Transverse colon (tissue), 4 donors: Measurements from ENCODE around the gene PBX2. TPM values are rescaled to one million over a fixed set of nuclear protein-coding genes. Genes with fewer than 3 reads are reported as not detected.
A peak's percentile ranks its signal among the peaks of the same experiment; 100 is the strongest.

Experiments
- DNase-seq: peaks from one replicate; pipeline ENCODE4 v3.0.0-alpha.2; 2019
- H3K27ac ChIP-seq, 4 donors: fragments of 200-600 bp; sonication (generic); 2 replicates each; pipeline ENCODE4 v1.5.1; 2016 to 2018; ENCODE audit warnings: inconsistent platforms in 4 of 4
- H3K27me3 ChIP-seq: fragments of 200-600 bp; sonication (generic); 2 replicates; pipeline ENCODE4 v1.5.1; 2017; ENCODE audit warnings: inconsistent platforms
- H3K36me3 ChIP-seq, 4 donors: fragments of 200-600 bp; sonication (generic); 2 replicates each; pipeline ENCODE4 v1.5.1; 2017 to 2019; ENCODE audit warnings: inconsistent platforms in 4 of 4
- H3K4me1 ChIP-seq, 4 donors: fragments of 200-600 bp; sonication (generic); 2 replicates each; pipeline ENCODE4 v1.5.1; 2017 to 2020; ENCODE audit warnings: inconsistent platforms in 4 of 4
- H3K4me3 ChIP-seq, 4 donors: fragments of 200-600 bp; sonication (generic); 1 replicate in 1 of 4; 2 replicates in 3 of 4; pipeline versions ENCODE4 v1.5.1 to v1.6.1; 2017 to 2019; ENCODE audit warnings: inconsistent platforms in 4 of 4
- H3K9me3 ChIP-seq, 2 donors: fragments of 200-600 bp; sonication (generic); 2 replicates each; pipeline ENCODE4 v1.5.1; 2017 to 2019; ENCODE audit warnings: inconsistent platforms in 2 of 2
- EP300 ChIP-seq: sonication (generic); formaldehyde crosslinking; IDR thresholded peaks from one replicate; pipeline ENCODE4 v1.6.1; 2017; ENCODE audit warnings: antibody characterized with exemption, low read depth
- POLR2A ChIP-seq: fragments of 450-650 bp; IDR thresholded peaks from one replicate; pipeline ENCODE4 v1.6.1; 2016; ENCODE audit warnings: antibody characterized with exemption, mild to moderate bottlenecking, moderate library complexity
- POLR2AphosphoS5 ChIP-seq, 3 donors: sonication (generic); formaldehyde crosslinking; IDR thresholded peaks; one replicate each; pipeline ENCODE4 v1.6.1; 2016; ENCODE audit warnings: antibody characterized with exemption in 3 of 3
- WGBS, 2 donors: methylation state at CpG; one replicate each; pipeline ENCODE4 v1.1.5; 2018; ENCODE audit warnings: low coverage in 1 of 2; 5-methylcytosine and 5-hydroxymethylcytosine counted together
- in situ Hi-C, 4 donors: fragments of 200-750 bp; cut with MboI; loops; one replicate each; pipeline versions ENCODE4 v1.15.0 to v1.15.1; 2017; ENCODE audit warnings: low sequenced_read_pairs in 3 of 4, low pct_ligation_motif_present in 1 of 4, low pct_unique_long_range_greater_than_20kb in 1 of 4
- intact Hi-C: fragments of 100-400 bp; cut with DNase I; formaldehyde crosslinking; loops from one replicate; pipeline ENCODE4 v1.15.1; 2023; ENCODE audit warnings: low total_unique reads
- total RNA-seq, 4 donors: library from RNA; depleted of rRNA; stranded (reverse); fragments of >200 nt; gene quantifications; one replicate each; pipeline ENCODE4 v1.1.0, GENCODE V29; 2016
- TF ChIP-seq, protein P1 (sequence below), 5 experiments: fragments of 200-600 bp in 3 of 5; fragments of 450-650 bp in 2 of 5; sonication (generic) in 3 of 5; IDR thresholded peaks; 1 replicate in 2 of 5; 2 replicates in 3 of 5; pipeline ENCODE4 v1.5.1; 2016 to 2017; ENCODE audit warnings: antibody characterized with exemption in 5 of 5, inconsistent platforms in 3 of 5, mild to moderate bottlenecking in 2 of 5, moderate library complexity in 1 of 5

Gene PBX2
- total RNA-seq, 4 donors from 2014 or later = 34.4 to 87.5 (median 41.3) TPM

DNA sequence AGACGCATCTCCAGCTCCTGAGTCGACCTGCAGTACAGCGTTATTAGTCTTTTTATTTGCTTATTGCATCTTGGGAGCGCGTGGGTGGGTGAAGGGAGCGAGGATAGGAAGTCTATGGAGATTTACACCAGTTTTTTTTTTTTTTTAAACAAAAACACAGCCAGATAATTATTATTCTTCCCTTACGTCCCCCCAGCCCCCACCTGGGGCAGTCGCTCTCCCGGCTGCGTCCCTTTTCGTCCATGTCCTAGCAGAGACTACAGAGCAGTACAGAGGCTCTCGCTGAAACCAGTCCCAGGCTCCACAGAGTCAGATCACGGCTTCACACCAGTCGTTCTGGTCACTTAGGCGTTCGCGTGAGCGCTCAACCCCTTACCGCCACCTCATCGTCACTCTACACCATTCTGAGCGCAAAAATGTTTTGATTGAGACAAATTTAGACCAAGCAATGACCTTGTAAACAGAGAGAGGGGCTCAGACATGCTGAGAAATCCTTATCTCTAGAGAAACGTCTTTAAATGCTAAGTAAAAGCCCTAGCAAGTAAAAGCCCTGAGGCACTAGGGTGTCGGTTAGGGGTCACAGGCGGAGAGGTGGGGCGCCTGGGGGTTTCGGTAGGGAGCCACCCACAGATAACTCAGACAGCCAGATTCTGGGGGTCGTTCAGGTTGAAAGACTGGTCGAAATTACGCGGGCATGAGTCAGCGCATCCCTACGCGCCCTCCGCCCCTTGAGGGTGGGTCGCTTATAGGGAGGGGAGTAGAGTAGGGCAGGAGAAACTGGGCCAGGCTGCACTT, 37.0 kb downstream of the PBX2 start:
- Histone ChIP-seq H3K9me3 (no peaks in the 10 kb centered on the region), H3K36me3 (no peaks in the 10 kb centered on the region), H3K27ac (peak overlapping the region; percentile 85 to 97 (median 90)), H3K4me1 (peaks cover 15 to 38% (median 36%) of the 10 kb centered on the region in 4 donors), H3K27me3 (peaks cover 10% of the 10 kb centered on the region), H3K4me3 (peak overlapping the region; percentile 48 to 85 (median 70))
- intact Hi-C loops (loop anchor here (1.0 to 5.0 kb wide), 3 partner anchors 23 to 501 kb away; partner anchors contain the start of genes BAG6, FKBPL and PBX2), in situ Hi-C loops (no loop called here)
- DNase-seq = no peak
- TF ChIP-seq POLR2A (no peak), EP300 (no peak), POLR2AphosphoS5 (IDR thresholded peaks at IDR 0.05) (no peak)
- TF ChIP-seq, protein P1, sequence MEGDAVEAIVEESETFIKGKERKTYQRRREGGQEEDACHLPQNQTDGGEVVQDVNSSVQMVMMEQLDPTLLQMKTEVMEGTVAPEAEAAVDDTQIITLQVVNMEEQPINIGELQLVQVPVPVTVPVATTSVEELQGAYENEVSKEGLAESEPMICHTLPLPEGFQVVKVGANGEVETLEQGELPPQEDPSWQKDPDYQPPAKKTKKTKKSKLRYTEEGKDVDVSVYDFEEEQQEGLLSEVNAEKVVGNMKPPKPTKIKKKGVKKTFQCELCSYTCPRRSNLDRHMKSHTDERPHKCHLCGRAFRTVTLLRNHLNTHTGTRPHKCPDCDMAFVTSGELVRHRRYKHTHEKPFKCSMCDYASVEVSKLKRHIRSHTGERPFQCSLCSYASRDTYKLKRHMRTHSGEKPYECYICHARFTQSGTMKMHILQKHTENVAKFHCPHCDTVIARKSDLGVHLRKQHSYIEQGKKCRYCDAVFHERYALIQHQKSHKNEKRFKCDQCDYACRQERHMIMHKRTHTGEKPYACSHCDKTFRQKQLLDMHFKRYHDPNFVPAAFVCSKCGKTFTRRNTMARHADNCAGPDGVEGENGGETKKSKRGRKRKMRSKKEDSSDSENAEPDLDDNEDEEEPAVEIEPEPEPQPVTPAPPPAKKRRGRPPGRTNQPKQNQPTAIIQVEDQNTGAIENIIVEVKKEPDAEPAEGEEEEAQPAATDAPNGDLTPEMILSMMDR (IDR thresholded peaks at IDR 0.05) = no peak
- WGBS, 2 donors = 31 to 63% methylated on average over 20 to 35 of the region's 35 CpGs

DNA sequence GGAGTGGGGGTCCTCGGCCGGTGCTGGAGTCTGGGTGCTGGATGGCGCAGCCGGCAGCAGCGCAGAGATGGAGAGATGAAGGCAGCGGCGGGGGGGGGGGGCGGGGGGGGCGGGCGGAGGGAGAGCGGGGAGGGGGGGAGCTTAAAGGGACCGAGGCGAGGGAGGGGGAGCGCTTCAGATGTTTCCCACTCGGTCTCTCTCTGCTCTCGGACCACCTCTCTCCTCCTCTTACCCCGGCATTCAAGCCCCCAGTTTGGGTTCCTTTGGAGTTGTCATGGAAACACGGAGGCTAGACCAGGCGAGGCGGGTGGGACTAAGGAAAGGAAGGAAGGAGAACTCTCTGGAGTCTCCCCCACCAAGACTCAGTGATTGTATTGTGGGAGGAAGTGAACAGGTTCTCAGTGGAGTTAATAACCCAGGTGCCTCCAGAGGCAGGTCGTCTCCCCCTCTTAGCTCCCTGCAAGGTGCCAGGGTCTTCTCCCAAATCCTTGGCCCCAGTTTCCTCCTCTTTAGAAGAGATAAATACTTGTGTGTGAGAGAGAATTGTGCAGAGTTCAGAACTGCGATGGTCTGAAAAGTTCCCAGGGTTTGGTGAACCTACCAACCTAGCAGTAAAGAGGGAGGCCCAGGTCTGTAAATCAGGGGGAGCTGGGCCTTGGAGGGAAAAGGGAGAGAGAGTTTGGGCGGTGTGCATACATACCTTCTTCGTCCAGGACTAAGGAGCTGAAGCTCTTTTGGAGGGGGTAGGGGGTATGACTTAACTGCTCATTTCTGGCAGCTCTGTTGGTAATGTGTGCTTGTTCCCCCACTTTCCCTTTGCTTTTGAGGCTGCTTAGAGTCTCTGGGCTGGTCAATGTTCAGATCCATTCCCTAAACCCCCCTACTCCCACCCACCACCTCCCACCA, 37.9 kb downstream of the PBX2 start, which contains the start of gene PRRT1:
TSS of gene PRRT1 (minus strand) at position 77 of the 906 bp plus-strand sequence. CDS start 112 bp downstream, outside the sequence.
- H3K36me3 ChIP-seq = no peaks in the 10 kb centered on the region
- H3K27me3 ChIP-seq = peaks cover 13% of the 10 kb centered on the region
- no peak for TF ChIP-seq POLR2AphosphoS5 (IDR thresholded peaks at IDR 0.05)
- TF ChIP-seq EP300 = no peak
- TF ChIP-seq, protein P1 (IDR thresholded peaks at IDR 0.05) = no peak
- TF ChIP-seq POLR2A = no peak
- in situ Hi-C loops = no loop called here
- peak within 1 kb of the TSS; percentile 22 to 71 (median 58) for H3K4me3 ChIP-seq
- peak within 1 kb of the TSS; percentile 85 to 97 (median 90) for H3K27ac ChIP-seq
- DNase-seq = no peak
- H3K9me3 ChIP-seq = no peaks in the 10 kb centered on the region
- H3K4me1 ChIP-seq = peaks cover 15 to 38% (median 36%) of the 10 kb centered on the region in 4 donors
- WGBS, 2 donors = 30 to 44% methylated on average over 2 to 17 of the region's 24 CpGs
- intact Hi-C loops = loop anchor here (2.0 to 5.0 kb wide), 2 partner anchors 39 to 500 kb away; partner anchors contain the start of genes BAG6 and PBX2

DNA sequence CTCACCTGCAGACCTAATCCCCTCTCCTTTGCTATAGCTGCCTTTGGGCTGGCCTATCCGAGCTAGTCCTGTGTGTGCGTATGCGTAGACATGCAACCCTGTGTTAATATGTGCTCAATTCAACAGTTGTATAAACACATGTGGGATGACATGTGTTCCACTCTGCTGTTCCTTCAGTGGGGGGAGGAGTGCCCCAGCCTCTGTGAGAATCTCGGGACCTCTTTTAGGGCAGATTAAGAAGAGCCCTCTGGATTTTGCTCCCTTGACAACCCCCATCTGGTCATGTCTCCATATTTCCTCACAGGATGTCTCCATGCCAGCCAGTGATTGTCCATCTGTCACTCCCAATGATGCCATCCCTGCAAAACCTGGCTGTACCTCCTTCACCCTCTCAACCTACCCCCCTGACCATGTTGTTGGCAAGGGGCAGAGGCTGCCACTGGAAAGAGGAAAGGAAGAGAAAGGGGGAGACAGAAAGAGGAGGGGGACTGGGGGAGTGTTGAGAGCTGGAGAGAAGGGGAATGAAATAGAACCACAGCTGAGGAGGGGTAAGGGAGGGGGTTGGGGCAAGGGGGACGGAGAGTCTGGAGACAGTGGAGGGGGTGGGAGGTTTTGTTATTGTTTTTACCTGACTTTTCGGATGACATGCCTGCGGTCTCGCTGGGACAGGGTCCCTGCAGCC, 38.7 kb downstream of the PBX2 start:
- Histone ChIP-seq H3K4me3 (peak overlapping the region; percentile 18 to 68 (median 30)), H3K27ac (peak overlapping the region; percentile 85 to 97 (median 90)), H3K4me1 (peaks cover 8 to 38% (median 36%) of the 10 kb centered on the region in 4 donors), H3K27me3 (peaks cover 13% of the 10 kb centered on the region), H3K36me3 (no peaks in the 10 kb centered on the region), H3K9me3 (no peaks in the 10 kb centered on the region)
- WGBS, 2 donors = 55 to 80% methylated on average over 3 to 8 of the region's 8 CpGs
- no peak for DNase-seq
- TF ChIP-seq POLR2AphosphoS5 (IDR thresholded peaks at IDR 0.05) (no peak), EP300 (no peak), POLR2A (no peak)
- TF ChIP-seq, protein P1 (IDR thresholded peaks at IDR 0.05) = no peak
- in situ Hi-C loops = no loop called here
- intact Hi-C loops = loop anchor here (5.0 kb wide), 1 partner anchor 499 kb away; the partner anchor contains the start of gene BAG6
